HG03039 (cell line): ENCODE results near the gene RIMBP2.
"Not testable (repeated sequence)": the region's sequence is repeated elsewhere in the genome, so short reads cannot be mapped to it uniquely, and the experiment has no call there.

Experiments
- ATAC-seq: cut with Tn5 transposase; IDR thresholded peaks from one replicate; pipeline ENCODE4 v1.9.1; 2021; ENCODE audit warnings: mild to moderate bottlenecking, moderate library complexity; ENCODE audit not compliant: unreplicated experiment

RIMBP2 gene

GRCh38 chr12:130609966-130610365 is 106.1 kb downstream of the RIMBP2 start:
- ATAC-seq: no peak

DNA sequence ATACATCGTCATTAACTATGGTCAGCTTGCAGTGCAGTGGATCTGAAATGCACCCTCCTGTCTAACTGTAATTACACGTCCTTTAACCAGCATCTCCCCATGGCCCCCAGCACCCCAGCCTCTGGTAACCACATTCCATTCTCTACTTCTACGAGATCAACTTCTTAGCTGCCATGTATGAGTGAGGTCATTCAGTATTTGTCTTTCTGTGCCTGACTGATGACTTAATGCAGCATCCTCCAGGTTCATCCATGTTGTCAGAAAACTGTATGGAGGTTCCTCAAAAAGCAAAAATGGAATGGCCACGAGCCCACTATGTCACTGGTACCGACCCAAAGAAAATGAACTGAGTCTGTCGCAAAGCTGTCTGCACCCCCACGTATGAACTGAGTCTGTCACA is 107.3 kb downstream of the RIMBP2 start:
- ATAC-seq: no peak

GRCh38 chr12:130608132-130608531 is 108.0 kb downstream of the RIMBP2 start:
- ATAC-seq: no peak

- ATAC-seq: no peak
Measured at GRCh38 chr12:130606231-130606630, 109.9 kb downstream of the RIMBP2 start.

DNA sequence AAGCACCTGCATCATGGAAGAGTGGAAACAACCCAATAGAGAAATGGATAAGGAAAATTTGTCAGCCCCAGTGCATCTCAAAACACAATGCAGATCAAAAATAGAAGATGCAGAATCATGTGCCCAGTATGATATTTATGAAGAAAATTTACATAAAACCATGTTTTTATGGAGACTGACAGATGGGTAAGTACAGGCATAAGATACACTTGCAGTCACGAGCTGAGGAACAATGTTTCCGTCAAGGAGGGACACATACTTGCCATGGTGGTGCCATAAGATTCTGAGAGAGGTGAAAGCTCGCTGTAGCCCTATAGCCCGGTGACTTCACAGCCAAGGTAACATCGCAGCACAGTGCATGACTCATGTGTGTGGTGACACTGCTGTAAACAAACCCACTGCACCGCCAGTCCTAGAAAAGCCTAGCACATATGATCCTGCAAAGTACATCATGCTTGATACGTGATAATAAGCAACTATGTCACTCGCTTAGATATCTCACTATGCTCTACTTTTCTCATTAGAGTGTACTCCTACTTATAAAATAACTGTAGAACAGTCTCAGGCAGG is 112.6 kb downstream of the RIMBP2 start:
- ATAC-seq: no peak

- no peak for ATAC-seq
Measured at GRCh38 chr12:130602251-130602650, 113.8 kb downstream of the RIMBP2 start.

DNA sequence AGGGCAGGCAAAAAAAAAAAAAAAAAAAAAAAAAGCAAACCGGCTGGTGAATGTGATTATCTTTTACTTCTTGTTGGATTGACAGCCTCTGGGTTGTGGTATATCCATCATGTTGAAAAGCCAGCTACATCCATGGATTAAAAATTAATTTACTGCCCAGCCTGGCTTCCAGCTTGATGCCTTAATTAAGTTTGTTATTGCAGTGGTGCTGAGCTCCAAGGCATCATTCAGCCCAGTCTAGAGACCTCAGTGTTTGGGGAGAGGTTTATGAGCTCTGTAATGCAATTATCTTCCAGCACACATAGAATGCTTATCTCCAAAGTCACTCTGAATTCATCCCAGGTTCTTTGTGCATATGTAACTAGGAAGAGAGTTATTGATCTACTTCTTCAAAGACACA is 114.8 kb downstream of the RIMBP2 start:
- no peak for ATAC-seq

- ATAC-seq: no peak
Measured at GRCh38 chr12:130596241-130596640, 119.9 kb downstream of the RIMBP2 start.

DNA sequence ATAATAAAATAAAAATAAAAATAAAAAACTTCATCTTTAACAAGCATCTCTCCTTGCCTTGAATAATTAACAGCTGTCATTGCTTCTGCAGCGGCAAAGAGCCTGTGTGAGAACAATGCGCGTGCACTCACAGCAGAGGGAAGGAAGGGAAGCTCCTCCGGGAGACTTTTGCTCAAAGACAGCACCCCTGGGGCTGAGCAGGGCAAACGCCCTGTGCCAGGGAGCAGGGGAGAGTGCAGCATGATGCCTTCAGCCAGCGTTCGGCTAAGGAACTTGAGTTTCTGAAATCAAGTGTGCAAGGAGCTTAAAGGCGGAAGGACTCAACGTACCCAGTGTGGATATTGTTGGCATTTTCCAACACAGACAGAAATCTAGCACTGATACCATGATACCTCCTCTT is 120.5 kb downstream of the RIMBP2 start:
- no peak for ATAC-seq

DNA sequence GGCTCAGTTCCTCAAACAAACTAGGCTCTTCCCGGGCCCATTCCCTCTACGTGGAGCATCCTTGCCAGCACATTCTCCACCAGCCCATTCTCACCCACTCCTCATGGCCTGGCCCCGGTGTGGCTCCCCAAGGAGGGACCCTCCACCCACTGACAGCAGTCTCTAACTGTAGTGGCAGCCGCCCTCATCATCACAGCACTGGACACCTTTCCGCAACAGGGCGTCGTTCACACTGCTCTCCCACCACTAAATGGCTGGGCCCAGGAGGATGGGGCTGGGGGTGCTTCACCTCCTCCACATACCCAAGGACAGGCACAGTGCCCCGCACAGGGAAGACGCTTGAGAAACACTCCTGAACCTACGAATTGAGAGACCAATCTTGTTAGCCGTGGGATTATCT is 123.0 kb downstream of the RIMBP2 start:
- ATAC-seq: no peak

DNA sequence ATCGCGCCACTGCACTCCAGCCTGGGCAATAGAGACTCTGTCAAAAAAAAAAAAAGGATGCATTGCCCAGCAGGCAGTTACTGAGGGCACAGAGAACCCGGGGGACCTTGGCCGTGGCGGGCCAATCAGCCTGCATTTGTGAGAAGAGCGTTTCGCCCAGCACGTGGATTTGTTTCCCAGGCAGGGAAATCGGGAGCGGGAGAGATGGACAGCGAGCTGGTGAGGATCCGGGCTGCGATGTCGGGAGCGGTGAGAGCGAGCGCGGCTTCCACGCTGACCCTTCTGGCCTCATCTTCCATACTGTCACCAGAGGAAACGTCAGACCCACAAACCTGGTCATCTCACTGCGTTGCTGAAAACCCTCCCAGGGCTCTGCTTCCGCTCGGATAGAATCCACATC is 123.5 kb downstream of the RIMBP2 start:
- no peak for ATAC-seq

DNA sequence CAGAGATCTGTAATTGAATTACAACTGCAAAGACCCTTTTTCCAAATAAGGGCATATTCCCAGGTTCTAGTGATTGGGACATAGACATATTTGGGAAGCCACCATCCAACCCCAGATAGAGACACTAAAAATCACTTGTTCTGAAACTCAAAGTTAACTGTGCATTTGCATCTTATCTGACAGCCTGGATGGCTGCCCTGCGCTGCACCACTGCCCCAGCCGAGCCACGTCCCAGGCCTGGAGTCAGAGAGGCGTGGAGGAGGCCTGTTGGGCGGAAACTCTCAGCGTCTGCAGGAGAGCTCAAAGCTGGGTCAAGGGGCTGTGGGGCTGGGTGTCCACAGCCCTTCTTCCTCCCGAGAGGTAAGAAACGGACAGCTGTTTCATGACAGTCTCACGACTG is 124.4 kb downstream of the RIMBP2 start:
- no peak for ATAC-seq

DNA sequence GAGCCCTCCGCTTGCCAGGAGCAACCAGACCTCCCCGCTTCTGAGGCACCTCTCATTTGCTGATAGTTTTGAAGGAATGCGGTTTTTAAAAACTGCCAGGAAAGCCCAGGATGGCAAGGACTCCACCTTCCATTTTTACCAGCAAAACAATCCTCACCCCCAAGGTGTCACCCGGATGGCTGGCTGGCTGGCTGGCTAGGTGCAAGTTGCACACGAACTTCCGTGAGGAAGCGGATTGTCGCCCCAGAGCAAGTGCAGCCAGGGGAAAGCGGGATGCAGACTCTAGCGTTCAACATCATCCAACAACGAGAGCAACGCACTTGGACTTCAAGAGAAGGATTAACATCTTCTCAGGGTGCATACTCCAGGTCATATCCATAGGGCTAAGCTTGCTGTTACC is 125.4 kb downstream of the RIMBP2 start:
- ATAC-seq: no peak

- no peak for ATAC-seq
Measured at GRCh38 chr12:130589540-130590317, 126.4 kb downstream of the RIMBP2 start.

DNA sequence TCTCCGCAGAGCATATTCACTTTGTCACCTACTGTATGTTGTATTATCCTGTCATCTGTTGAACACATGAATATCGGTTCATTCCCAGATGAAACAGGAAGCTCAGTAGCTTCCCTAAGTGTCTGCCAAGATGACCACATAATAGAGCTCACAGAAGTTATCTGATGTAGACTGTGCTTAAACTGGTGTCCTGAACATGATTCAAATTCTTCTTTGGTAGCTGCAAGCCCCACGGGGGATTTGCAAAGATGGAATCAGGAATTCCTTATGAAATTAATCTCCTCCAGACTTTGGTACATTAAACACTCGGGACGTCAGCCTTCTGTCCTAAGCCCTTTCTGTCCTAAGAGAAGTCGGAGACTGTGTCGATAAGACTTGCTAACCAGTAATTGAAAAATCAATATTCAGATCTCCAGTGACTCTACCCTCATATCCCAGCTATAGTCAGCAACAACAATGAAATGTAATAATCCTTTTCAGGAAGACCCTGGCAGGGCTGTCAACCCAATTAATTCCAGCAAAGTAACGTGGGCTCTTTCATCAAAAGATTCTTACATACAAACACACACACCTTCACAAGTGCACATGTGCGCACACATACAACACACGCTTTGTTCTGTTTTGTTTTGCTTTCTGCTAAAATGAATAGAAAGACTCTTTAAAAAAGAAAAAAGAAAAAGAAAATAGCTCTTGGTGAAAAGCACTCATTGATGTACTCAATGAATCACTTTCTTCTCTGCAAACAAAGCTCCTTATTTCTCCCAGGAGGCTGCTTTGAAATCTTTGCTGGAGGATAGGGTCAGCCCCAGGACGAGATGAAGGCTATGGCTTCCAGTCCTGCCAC is 127.2 kb downstream of the RIMBP2 start:
- ATAC-seq: no peak

GRCh38 chr12:130587966-130588365 is 128.1 kb downstream of the RIMBP2 start:
- ATAC-seq: no peak

DNA sequence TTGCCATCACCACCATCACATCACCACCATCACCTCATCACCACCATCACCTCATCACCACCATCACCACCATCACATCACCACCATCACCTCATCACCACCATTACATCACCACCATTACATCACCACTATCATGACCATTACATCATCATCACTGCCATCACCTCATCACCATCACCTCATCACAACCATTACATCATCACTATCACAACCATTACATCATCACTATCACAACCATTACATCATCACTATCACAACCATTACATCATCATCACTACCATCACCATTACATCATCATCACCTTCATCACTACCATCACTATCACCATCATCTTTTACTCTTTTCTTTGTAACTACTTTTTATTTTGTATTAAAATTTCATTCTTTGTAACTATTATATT is 131.6 kb downstream of the RIMBP2 start:
- ATAC-seq: not testable (repeated sequence)

DNA sequence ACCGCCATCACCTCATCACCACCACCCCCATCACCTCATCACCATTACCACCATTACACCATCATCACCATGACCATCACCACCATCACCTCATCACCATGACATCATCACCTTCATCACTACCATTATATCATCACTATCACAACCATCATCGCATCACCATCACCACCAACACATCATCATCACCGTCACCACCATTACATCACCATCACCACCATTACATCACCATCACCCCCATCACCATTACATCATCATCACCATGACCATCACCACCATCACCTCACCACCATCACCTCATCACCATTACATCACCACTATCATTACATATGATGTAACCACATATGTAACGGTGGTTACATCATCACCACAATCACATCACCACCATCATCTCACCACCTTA is 132.3 kb downstream of the RIMBP2 start:
- ATAC-seq: no peak

DNA sequence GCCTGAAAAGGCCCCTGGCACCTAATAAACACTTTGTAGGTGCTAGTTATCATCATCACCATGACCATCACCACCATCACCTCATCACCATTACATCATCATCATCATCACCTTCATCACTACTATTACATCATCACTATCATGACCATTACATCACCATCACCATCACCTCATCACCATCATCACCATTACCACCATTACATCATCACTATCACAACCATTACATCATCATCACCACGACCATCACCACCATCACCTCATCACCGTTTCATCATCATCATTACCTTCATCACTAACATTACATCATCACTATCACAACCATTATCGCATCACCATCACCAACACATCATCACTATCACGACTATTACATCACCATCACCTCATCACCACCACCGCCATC is 132.8 kb downstream of the RIMBP2 start:
- no peak for ATAC-seq

GRCh38 chr12:130582286-130582685 is 133.8 kb downstream of the RIMBP2 start:
- ATAC-seq: no peak

- no peak for ATAC-seq
Measured at GRCh38 chr12:130581782-130582181, 134.3 kb downstream of the RIMBP2 start.

DNA sequence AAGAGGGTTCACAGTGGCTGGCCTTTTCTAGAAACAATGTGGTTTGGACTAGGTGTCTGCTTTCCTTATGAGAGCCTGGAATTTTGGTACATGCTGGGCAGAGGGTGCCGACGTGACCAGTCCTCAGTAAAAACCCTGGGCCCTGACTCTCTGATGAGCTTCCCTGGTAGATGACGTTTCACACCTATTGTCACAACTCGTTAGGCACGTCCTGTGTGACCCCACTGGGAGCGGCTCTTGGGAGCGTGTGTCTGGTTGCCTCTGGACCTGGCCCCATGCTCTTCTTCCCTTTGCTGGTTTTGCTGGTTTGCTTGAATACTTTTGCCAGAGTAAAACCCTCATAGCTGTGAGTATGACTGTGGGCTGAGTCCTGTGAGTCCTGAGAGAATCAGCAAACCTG is 136.9 kb downstream of the RIMBP2 start:
- ATAC-seq: no peak
